ENCODE data around the gene PISD. TPM values are rescaled to one million over a fixed set of nuclear protein-coding genes. Genes with fewer than 3 reads are reported as not detected.

PISD gene
- polyA plus RNA-seq, 12 donors: 14.6 to 42.0 (median 18.3) TPM; not detected in 1

DNA sequence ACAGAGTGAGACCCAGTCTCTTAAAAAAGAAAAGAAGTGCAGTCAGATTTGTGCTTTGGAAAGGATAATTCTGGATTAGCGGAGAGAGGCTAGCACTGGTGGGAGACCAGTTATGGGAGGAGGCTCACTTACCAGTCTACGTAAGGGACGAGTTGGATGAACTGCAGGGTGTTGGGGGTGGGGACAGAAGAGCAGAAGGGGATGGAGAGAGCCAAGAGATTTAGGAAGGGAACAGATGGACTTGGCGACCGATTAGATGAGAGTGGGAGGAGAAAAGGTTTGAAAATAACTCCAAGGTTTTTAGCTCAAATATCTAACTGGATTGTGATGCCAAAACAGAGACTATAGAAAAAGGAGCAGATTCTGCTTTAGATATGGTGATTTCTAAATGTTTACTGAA is 84.3 kb downstream of the PISD start:
- DNase-seq: no peak

DNA sequence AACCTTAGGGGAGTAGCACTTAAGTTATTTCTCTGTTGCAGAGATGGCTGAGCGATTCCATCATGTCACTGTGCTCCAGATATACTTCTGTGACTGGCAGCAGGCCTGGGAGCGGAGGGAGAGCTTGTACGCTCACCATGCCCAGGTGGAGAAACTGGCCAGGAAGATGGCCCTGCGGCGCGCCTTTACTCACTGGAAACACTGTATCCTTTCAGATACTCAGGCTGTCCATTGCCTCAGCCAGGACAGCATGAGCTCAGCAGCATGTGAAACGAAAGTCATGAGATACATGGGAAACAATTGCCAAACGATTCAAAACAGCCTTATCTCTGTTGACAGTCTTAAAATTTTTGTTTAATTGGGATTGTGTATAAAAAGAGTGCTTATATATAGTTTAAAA is 86.8 kb downstream of the PISD start:
- no peak for DNase-seq

- no peak for DNase-seq
Measured at GRCh38 chr22:31574055-31574670, 87.9 kb downstream of the PISD start.

- no peak for DNase-seq
Measured at GRCh38 chr22:31572939-31573338, 89.1 kb downstream of the PISD start.

GRCh38 chr22:31569126-31569525 is 92.9 kb downstream of the PISD start:
- no peak for DNase-seq

Other genes starting within 250 kb of the PISD start
- gene EIF4ENIF1, start 172.4 kb downstream of the PISD start, polyA plus RNA-seq (ENCODE audit: insufficient read length in 12 of 12): 10 to 100 TPM in 11 of 12 donors, not detected in 1; 27.5 to 52.1 (median 30.8) TPM
- gene SFI1, start 165.7 kb downstream of the PISD start, polyA plus RNA-seq (ENCODE audit: insufficient read length in 12 of 12): 10 to 100 TPM in 6 of 12 donors, 1 to 10 TPM in 5, not detected in 1; 5.8 to 28.7 (median 10.8) TPM
- gene PRR14L, start 87.9 kb upstream of the PISD start, polyA plus RNA-seq (ENCODE audit: insufficient read length in 12 of 12): 10 to 100 TPM in 11 of 12 donors, not detected in 1; 12.8 to 26.5 (median 17.9) TPM
- 10 to 100 TPM in 4 of 12 donors, 1 to 10 TPM in 7, not detected in 1; 7.1 to 13.8 (median 9.3) TPM for gene DEPDC5, start 91.8 kb upstream of the PISD start, polyA plus RNA-seq (ENCODE audit: insufficient read length in 12 of 12)

Measured in muscle of arm (tissue), 12 donors.